Activated CD4-positive, alpha-beta T cell treated with anti-CD3 and anti-CD28 coated beads, Interleukin-2, amount 50 U/mL, for 4 hours (primary cell): ENCODE results near the gene MYZAP.
"Not testable (repeated sequence)": the region's sequence is repeated elsewhere in the genome, so short reads cannot be mapped to it uniquely, and the experiment has no call there.

Experiments used
- DNase-seq, 2 experiments: peaks; one replicate each; pipeline ENCODE4 v3.0.0-alpha.2; 2020

The MYZAP gene

GRCh38 chr15:57595011-57595866 is 3.5 kb downstream of the MYZAP start:
- DNase-seq = no peak

DNA sequence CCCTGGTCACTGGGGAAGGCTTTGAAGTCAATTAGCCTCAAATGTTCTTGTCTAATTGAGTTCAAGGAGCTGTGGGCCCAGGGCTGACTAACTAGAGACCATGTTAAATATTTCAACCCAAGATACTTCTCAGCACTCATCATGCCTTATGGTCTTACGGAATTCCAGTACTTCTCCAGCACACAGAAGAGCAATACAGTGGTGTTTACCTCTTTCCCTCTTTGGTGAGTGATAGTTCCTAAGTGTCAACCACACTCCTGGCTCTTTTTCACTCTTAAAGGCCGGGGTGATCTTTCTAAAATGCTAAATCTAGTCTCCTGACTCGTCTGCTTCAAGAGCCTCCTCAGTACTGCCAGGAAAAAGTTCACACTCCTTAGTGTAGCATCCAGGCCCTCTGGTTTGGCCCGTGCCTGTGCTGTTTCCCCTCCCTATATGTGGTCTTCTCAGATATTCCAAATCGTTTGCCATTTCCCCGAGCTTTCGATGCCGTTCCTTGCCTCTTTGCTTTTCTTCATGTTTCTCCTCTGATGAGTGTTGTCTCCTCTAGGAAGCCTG is 4.7 kb downstream of the MYZAP start:
- DNase-seq = no peak

- DNase-seq = no peak
Observed at GRCh38 chr15:57596978-57597377, 5.3 kb downstream of the MYZAP start.

GRCh38 chr15:57597431-57597830 is 5.7 kb downstream of the MYZAP start:
- DNase-seq = no peak

DNA sequence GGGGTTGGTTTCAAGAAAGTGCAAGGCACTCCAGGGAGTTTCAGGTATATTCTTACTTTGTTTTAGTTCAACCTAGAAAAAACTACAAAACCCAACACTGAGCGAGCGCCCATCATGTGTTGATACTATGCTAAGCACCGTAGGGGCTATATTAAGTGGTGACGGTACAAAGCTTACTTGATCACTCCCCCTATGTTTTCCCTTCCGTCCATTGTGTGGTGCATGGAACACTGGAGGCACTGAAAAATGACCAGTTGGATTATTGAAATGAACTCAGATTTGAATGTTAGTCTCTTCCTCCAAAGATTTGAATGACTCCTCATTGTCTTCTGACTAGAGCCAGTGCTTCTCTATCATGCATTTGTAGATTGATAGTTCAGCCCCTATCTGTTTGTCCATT is 6.6 kb downstream of the MYZAP start:
- DNase-seq = no peak

GRCh38 chr15:57599296-57599810 is 7.6 kb downstream of the MYZAP start:
- no peak for DNase-seq

GRCh38 chr15:57600197-57600596 is 8.5 kb downstream of the MYZAP start:
- no peak for DNase-seq

GRCh38 chr15:57604507-57604906 is 12.8 kb downstream of the MYZAP start:
- no peak for DNase-seq

GRCh38 chr15:57605491-57605890 is 13.8 kb downstream of the MYZAP start:
- no peak for DNase-seq

DNA sequence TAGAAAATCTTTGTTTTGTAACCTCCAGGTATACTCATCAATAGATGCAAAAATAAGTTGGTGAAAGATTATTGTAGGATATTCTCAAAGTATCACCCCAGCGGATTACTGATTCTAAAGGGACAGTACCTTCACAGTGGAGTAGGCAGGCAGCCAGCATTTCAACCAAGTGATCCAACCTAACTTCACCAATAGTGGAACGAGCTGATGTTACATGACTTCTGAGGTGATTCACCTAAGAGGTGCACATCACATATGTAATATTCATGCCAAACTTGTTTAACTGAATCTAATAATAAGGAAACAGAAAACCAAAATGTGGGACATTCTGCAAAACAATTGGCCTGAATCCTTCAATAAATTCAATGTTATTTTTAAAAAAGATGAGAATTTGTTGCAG is 14.3 kb downstream of the MYZAP start:
- no peak for DNase-seq

DNA sequence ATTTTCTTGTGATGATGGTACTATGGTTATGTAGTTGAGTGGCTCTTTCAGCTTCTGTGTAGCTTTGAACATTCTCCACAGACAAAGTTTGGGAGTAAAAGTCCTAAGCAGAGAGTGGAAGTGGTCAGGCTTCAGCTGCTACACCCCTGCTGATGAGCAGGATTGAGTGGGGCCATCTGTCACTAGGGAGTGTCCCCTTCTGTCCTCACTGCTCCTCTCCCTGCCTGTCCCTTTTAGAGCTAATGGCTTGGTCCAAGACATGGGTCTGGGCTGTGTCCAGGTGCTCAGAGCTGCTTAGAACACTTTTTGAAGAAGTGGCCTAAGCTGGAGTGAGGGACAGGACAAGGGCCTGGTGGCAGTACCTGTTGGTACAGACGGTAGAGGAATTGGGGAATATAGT is 15.1 kb downstream of the MYZAP start:
- no peak for DNase-seq

GRCh38 chr15:57607570-57608000 is 15.9 kb downstream of the MYZAP start:
- no peak for DNase-seq

- no peak for DNase-seq
Observed at GRCh38 chr15:57609805-57610529, 18.3 kb downstream of the MYZAP start.

DNA sequence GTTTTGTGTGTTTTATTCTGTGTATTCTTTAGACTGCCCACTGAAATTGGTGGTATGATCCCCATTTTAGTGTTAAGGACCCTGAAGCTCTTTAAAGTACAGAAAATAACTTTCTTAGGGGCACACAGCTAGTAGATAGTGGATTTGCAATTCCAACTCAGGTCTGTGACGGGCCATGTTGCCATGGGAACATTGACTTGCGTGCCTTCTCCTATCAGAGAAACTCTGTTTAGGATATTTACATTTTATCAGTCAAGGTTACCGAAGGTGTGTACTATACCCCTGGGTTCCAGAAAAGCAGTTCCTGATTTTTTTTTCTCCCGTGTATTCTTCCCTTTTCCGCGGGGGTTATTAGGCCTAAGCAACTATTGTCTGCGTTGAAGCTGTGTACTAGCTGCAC is 19.4 kb downstream of the MYZAP start:
- DNase-seq = no peak

GRCh38 chr15:57611938-57612337 is 20.2 kb downstream of the MYZAP start:
- no peak for DNase-seq

DNA sequence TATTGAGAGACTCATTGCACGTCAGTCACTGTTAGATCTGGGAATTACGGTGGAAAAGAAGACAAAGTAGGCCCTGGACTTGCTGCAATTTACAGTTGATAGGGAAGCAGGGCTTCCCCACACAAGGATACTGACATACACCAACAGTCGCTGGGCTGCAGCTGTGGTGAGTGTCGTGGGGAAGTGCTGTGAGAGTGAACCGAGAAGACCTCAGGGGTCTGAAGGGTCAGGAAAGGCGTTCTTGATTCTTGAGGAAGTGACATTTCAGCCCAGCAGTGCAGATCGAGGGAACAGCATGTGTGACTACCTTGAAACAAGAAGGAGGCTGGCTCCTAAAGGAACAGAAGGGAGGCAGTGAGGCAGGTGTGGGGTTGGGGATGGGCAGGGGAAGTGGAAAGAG is 22.5 kb downstream of the MYZAP start:
- DNase-seq = no peak

- not testable (repeated sequence) for DNase-seq
Observed at GRCh38 chr15:57615951-57616496, 24.3 kb downstream of the MYZAP start.

GRCh38 chr15:57618325-57618724 is 26.6 kb downstream of the MYZAP start:
- DNase-seq = no peak

DNA sequence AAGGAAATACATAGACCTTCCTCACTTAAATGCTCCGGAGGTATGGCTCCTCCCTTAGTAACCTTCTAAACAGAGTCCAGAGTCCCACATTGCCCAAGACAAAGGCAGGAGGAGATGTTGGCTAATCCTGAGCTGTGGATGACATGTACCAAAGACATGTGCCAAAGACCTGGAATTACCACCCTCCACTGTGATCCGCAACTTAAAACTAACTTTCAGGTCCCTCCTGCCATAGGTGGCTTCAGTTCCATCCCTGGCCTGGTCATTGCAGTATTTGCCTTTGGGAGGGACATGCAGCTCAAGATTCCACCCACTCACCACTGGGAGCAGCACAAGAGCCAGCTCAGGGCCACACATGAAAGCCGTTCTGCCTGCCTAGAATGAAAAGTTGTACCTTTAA is 28.0 kb downstream of the MYZAP start:
- no peak for DNase-seq

DNA sequence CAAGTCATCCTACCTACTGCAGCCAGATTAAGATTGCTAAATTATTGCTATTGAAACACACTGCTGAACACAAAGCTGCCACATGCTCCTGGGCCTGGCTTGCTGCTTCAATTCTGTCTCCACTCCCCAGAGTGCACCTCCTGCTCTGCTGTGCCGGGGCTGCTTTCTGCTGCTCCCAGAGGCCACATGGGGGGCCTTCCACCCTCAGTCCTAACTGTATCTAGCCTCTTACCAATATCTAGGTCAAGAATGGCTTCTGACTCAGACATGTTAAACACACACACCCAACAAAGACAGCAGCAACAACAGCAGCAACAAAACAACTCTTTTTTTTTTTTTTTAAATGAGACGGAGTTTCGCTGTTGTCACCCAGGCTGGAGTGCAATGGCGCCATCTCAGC is 33.0 kb downstream of the MYZAP start:
- DNase-seq = no peak

DNA sequence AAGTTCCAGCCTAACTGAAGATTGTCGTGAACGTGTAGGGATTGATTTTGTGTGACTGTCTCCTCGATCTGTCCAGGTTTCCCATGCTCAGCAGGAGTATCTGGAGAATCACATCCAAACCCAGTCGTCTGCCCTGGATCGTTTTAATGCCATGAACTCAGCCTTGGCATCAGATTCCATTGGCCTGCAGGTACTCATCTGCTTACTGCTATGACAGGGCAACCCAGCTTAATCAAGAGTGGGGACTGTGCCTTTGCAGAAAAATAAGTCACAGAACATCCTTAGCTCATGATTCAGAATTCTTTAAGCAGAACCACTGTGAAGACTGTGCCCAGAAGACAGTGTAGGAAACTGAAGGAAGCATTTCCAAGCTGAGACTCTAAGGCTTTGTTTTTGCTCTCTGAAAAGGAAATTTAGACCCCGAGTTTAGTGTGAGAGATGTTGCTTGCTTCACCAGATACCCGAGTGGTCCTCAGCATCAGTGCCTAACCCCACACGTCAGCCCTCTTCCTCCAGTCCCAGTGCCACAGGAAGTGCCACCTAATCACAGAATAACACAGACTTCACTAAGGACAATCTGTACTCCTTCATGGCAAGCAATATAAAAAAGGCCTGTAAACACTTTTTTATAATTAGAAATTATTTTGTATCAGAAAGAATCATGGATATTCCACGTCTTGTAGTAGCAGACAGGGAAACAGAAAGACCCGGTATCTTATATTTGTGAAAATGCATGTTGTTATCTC is 34.2 kb downstream of the MYZAP start:
- no peak for DNase-seq

- no peak for DNase-seq
Observed at GRCh38 chr15:57626713-57627440, 35.2 kb downstream of the MYZAP start.
